Measurements from ENCODE around the gene AHDC1.

GRCh38 chr1:27584453-27584852 lies 19.5 kb downstream of the AHDC1 start:
- TF ChIP-seq, protein P1, sequence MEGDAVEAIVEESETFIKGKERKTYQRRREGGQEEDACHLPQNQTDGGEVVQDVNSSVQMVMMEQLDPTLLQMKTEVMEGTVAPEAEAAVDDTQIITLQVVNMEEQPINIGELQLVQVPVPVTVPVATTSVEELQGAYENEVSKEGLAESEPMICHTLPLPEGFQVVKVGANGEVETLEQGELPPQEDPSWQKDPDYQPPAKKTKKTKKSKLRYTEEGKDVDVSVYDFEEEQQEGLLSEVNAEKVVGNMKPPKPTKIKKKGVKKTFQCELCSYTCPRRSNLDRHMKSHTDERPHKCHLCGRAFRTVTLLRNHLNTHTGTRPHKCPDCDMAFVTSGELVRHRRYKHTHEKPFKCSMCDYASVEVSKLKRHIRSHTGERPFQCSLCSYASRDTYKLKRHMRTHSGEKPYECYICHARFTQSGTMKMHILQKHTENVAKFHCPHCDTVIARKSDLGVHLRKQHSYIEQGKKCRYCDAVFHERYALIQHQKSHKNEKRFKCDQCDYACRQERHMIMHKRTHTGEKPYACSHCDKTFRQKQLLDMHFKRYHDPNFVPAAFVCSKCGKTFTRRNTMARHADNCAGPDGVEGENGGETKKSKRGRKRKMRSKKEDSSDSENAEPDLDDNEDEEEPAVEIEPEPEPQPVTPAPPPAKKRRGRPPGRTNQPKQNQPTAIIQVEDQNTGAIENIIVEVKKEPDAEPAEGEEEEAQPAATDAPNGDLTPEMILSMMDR (IDR thresholded peaks at IDR 0.05): no peak
- TF ChIP-seq POLR2A (IDR thresholded peaks at IDR 0.05): no peak
